Neural progenitor cell (in vitro differentiated cells): Measurements from ENCODE around the gene ZNF813.

Source experiments
- CTCF ChIP-seq: fragments of 200-600 bp; sonication (generic); IDR thresholded peaks from 2 replicates; pipeline ENCODE4 v1.5.1; 2017; ENCODE audit warnings: antibody characterized with exemption, mild to moderate bottlenecking
- EZH2phosphoT487 ChIP-seq: fragments of 200-600 bp; sonication (generic); IDR thresholded peaks from 2 replicates; pipeline ENCODE4 v1.6.1; 2017; ENCODE audit warnings: antibody characterized with exemption

- TF ChIP-seq CTCF: no peak
- TF ChIP-seq EZH2phosphoT487: no peak
These were observed 63.9 kb downstream of the ZNF813 start for GRCh38 chr19:53531457-53531856.
